Central memory CD4-positive, alpha-beta T cell (primary cell): Measurements from ENCODE around the gene EXOC4.
"Not testable (repeated sequence)": the region's sequence is repeated elsewhere in the genome, so short reads cannot be mapped to it uniquely, and the experiment has no call there.

Experiments used
- DNase-seq: peaks from one replicate; pipeline ENCODE4 v3.0.0; 2022

Gene EXOC4

GRCh38 chr7:133584956-133585668, 332.2 kb downstream of the EXOC4 start:
- no peak for DNase-seq

GRCh38 chr7:133586253-133586652, 333.4 kb downstream of the EXOC4 start:
- no peak for DNase-seq

- DNase-seq, result no peak
These were observed 335.0 kb downstream of the EXOC4 start for GRCh38 chr7:133587903-133588302.

GRCh38 chr7:133590795-133591194, 337.9 kb downstream of the EXOC4 start:
- no peak for DNase-seq

GRCh38 chr7:133591704-133592340, 338.9 kb downstream of the EXOC4 start:
- no peak for DNase-seq

- DNase-seq, result no peak
These were observed 340.7 kb downstream of the EXOC4 start for GRCh38 chr7:133593561-133593960.

- DNase-seq, result no peak
These were observed 348.7 kb downstream of the EXOC4 start for GRCh38 chr7:133601617-133602016.

GRCh38 chr7:133602291-133602690, 349.4 kb downstream of the EXOC4 start:
- DNase-seq, result no peak

GRCh38 chr7:133606991-133607390, 354.1 kb downstream of the EXOC4 start:
- DNase-seq, result no peak

GRCh38 chr7:133609806-133610205, 356.9 kb downstream of the EXOC4 start:
- DNase-seq, result no peak

GRCh38 chr7:133611955-133612354, 359.1 kb downstream of the EXOC4 start:
- no peak for DNase-seq

- no peak for DNase-seq
These were observed 360.4 kb downstream of the EXOC4 start for GRCh38 chr7:133613250-133613790.

- DNase-seq, result no peak
These were observed 361.4 kb downstream of the EXOC4 start for GRCh38 chr7:133614251-133614650.

- DNase-seq, result no peak
These were observed 366.1 kb downstream of the EXOC4 start for GRCh38 chr7:133618970-133619369.

- DNase-seq, result no peak
These were observed 366.6 kb downstream of the EXOC4 start for GRCh38 chr7:133619491-133619890.

- DNase-seq, result no peak
These were observed 370.8 kb downstream of the EXOC4 start for GRCh38 chr7:133623721-133624120.

- DNase-seq, result no peak
These were observed 372.2 kb downstream of the EXOC4 start for GRCh38 chr7:133625046-133625445.

- no peak for DNase-seq
These were observed 376.8 kb downstream of the EXOC4 start for GRCh38 chr7:133629701-133630100.

GRCh38 chr7:133633055-133633454, 380.2 kb downstream of the EXOC4 start:
- no peak for DNase-seq

- DNase-seq, result no peak
These were observed 382.7 kb downstream of the EXOC4 start for GRCh38 chr7:133635541-133635940.

- DNase-seq, result no peak
These were observed 386.0 kb downstream of the EXOC4 start for GRCh38 chr7:133638857-133639256.

- DNase-seq, result no peak
These were observed 388.6 kb downstream of the EXOC4 start for GRCh38 chr7:133641436-133641835.

- no peak for DNase-seq
These were observed 390.0 kb downstream of the EXOC4 start for GRCh38 chr7:133642907-133643306.

- DNase-seq, result not testable (repeated sequence)
These were observed 390.8 kb downstream of the EXOC4 start for GRCh38 chr7:133643652-133644051.
